K562 (cell line): ENCODE data around the gene TULP1. TPM values are rescaled to one million over a fixed set of nuclear protein-coding genes. Genes with fewer than 3 reads are reported as not detected.

Experiments
- ATAC-seq: fragments of 200-7000 bp; cut with Tn5 transposase; 3 replicates; pipeline ENCODE4 v1.9.1; 2020; ENCODE audit warnings: moderate library complexity
- BruUV-seq: library from RNA; stranded (reverse); fragments of 400-500 nt; replicated peaks from 2 replicates; lab custom pipeline; 2021; lab: Mats Ljungman, UMichigan
- CTCF ChIA-PET: fragments of 300-600 bp; formaldehyde crosslinking; extraction: SDS; loops from one replicate; lab custom pipeline; 2021; ENCODE audit warnings: low intra/inter-chr PET ratio; lab: Yijun Ruan, JAX
- POLR2A ChIA-PET: fragments of 300-600, 350-650 bp; sonication (Branson Sonifier 250); formaldehyde crosslinking; extraction: SDS; loops from one replicate; lab custom pipeline; 2021; ENCODE audit warnings: antibody characterized with exemption, inconsistent platforms; lab: Yijun Ruan, JAX
- DNase-seq, 4 experiments: peaks; one replicate each; pipeline versions ENCODE4 v3.0.0 to v3.0.0-alpha.2; 2011 to 2018; ENCODE audit warnings: low spot score in 3 of 4, mixed read lengths in 3 of 4; ENCODE audit errors: extremely low read depth in 1 of 4
- FAIRE-seq: peaks from 2 replicates; lab custom pipeline; 2011; peaks lifted over from hg19 to GRCh38; lab: Jason Lieb, UNC
- H2AFZ ChIP-seq: 2 replicates; pipeline ENCODE4 v1.6.0; 2011; ENCODE audit warnings: low read depth, low read length, control low read depth, inconsistent platforms
- H3K27ac ChIP-seq: fragments of 200-600 bp; 3 replicates; pipeline ENCODE4 v1.8.0; 2011; ENCODE audit warnings: low read depth, mild to moderate bottlenecking, control low read depth, inconsistent platforms, low read length, moderate library complexity, mixed read lengths; ENCODE audit errors: extremely low read depth
- H3K27me3 ChIP-seq, 2 experiments: fragments of 300-600 bp in 1 of 2; 2 replicates in 1 of 2; 3 replicates in 1 of 2; pipeline versions ENCODE4 v1.6.0 to v1.8.0; 2011; ENCODE audit warnings: inconsistent platforms in 2 of 2, low read length in 2 of 2, mild to moderate bottlenecking in 1 of 2, mixed read lengths in 1 of 2, moderate library complexity in 1 of 2; ENCODE audit not compliant: control insufficient read depth in 2 of 2, insufficient read depth in 2 of 2
- H3K36me3 ChIP-seq: fragments of 300-600 bp; 3 replicates; pipeline ENCODE4 v1.8.0; 2011; ENCODE audit warnings: mild to moderate bottlenecking, low read length, inconsistent platforms; ENCODE audit not compliant: control insufficient read depth, insufficient read depth
- H3K4me1 ChIP-seq, 2 experiments: fragments of 200-600 bp in 1 of 2; replicated peaks in 1 of 2; 2 replicates in 1 of 2; 3 replicates in 1 of 2; pipeline versions ENCODE4 v1.5.1 to v1.8.0; 2011; ENCODE audit warnings: inconsistent platforms in 2 of 2, low read length in 2 of 2, mild to moderate bottlenecking in 1 of 2, mixed read lengths in 1 of 2, moderate library complexity in 1 of 2; ENCODE audit not compliant: control insufficient read depth in 2 of 2, insufficient read depth in 2 of 2
- H3K4me2 ChIP-seq: 2 replicates; pipeline ENCODE4 v1.6.1; 2011; ENCODE audit warnings: low read length, control low read depth, inconsistent platforms, mixed read lengths; ENCODE audit not compliant: insufficient read depth
- H3K4me3 ChIP-seq: fragments of 200-600 bp; sonication (generic), shearing (Covaris generic); 2 replicates; pipeline ENCODE4 v1.5.1; 2016; ENCODE audit warnings: control low read depth, inconsistent platforms
- H3K79me2 ChIP-seq: fragments of 200-600 bp; 3 replicates; pipeline ENCODE4 v1.8.0; 2011; ENCODE audit warnings: low read length, inconsistent platforms; ENCODE audit not compliant: control insufficient read depth, insufficient read depth
- H3K9ac ChIP-seq, 2 experiments: 2 replicates each; pipeline versions ENCODE4 v1.6.0 to v1.6.1; 2011; ENCODE audit warnings: low read depth in 2 of 2, low read length in 2 of 2, control low read depth in 1 of 2, inconsistent platforms in 1 of 2, mild to moderate bottlenecking in 1 of 2, mixed read lengths in 1 of 2; ENCODE audit not compliant: insufficient read depth in 1 of 2
- H3K9me1 ChIP-seq: one replicate; pipeline ENCODE4 v1.6.0; 2011; ENCODE audit warnings: inconsistent platforms, mild to moderate bottlenecking, low read length, moderate library complexity; ENCODE audit not compliant: control insufficient read depth, insufficient read depth
- H3K9me3 ChIP-seq: replicated peaks from 2 replicates; pipeline ENCODE4 v1.5.1; 2011; ENCODE audit warnings: low read depth, low read length, inconsistent platforms; ENCODE audit not compliant: control insufficient read depth, insufficient read depth
- H4K20me1 ChIP-seq: replicated peaks from 2 replicates; pipeline ENCODE4 v1.6.1; 2011; ENCODE audit warnings: low read length, inconsistent platforms, mixed read lengths; ENCODE audit not compliant: control insufficient read depth, insufficient read depth
- DDX20 ChIP-seq: fragments of 450-650 bp; IDR thresholded peaks from 2 replicates; pipeline ENCODE4 v1.6.1; 2016; ENCODE audit warnings: missing genetic modification characterization, low read depth, mild to moderate bottlenecking, missing compliant biosample characterization, moderate library complexity
- KAT8 ChIP-seq: fragments of 450-650 bp; IDR thresholded peaks from 2 replicates; pipeline ENCODE4 v1.6.1; 2016; ENCODE audit warnings: low read depth, mild to moderate bottlenecking
- NCOA2 ChIP-seq, 2 experiments: fragments of 450-650 bp; IDR thresholded peaks; 2 replicates each; pipeline ENCODE4 v1.6.1; 2018; ENCODE audit warnings: mild to moderate bottlenecking in 2 of 2, moderate library complexity in 1 of 2; ENCODE audit not compliant: partially characterized antibody in 2 of 2
- NFIC ChIP-seq: fragments of 450-650 bp; IDR thresholded peaks from 2 replicates; pipeline ENCODE4 v1.6.1; 2017; ENCODE audit warnings: mild to moderate bottlenecking, inconsistent platforms
- POU5F1 ChIP-seq: fragments of 150-350 bp; IDR thresholded peaks from 2 replicates; pipeline ENCODE4 v1.6.1; 2014; ENCODE audit warnings: borderline replicate concordance, low read length, low read depth, mild to moderate bottlenecking; ENCODE audit not compliant: partially characterized antibody
- PPARD ChIP-seq: fragments of 250-450 bp; sonication (Bioruptor Pico); IDR thresholded peaks from 2 replicates; pipeline ENCODE4 v1.8.0; 2022; ENCODE audit warnings: inconsistent platforms, mild to moderate bottlenecking, moderate library complexity
- UBTF ChIP-seq, 2 experiments: IDR thresholded peaks; 2 replicates each; pipeline ENCODE4 v1.6.1; 2012; ENCODE audit warnings: improper control_type of control experiment in 2 of 2, low read depth in 2 of 2, low read length in 2 of 2, borderline replicate concordance in 1 of 2
- USF1 ChIP-seq: sonication (generic); formaldehyde crosslinking; IDR thresholded peaks from 2 replicates; pipeline ENCODE4 v1.9.0; 2022; ENCODE audit warnings: mild to moderate bottlenecking, missing genetic modification reagents
- ZBTB11 ChIP-seq, 3 experiments: fragments of 200-800 bp in 1 of 3; fragments of 250-450 bp in 1 of 3; fragments of 450-650 bp in 1 of 3; sonication (Bioruptor Pico) in 1 of 3; sonication (Bioruptor generic) in 1 of 3; formaldehyde crosslinking in 1 of 3; IDR thresholded peaks; 2 replicates each; pipeline versions ENCODE4 v1.6.1 to v1.8.0; 2016 to 2022; ENCODE audit warnings: mild to moderate bottlenecking in 2 of 3, missing genetic modification characterization in 2 of 3, missing compliant biosample characterization in 1 of 3, moderate library complexity in 1 of 3
- ZNF280A ChIP-seq: fragments of 450-650 bp; IDR thresholded peaks from 2 replicates; pipeline ENCODE4 v1.6.1; 2018; ENCODE audit warnings: mild to moderate bottlenecking, low read depth; ENCODE audit not compliant: partially characterized antibody
- ZNF778 ChIP-seq: fragments of 450-650 bp; formaldehyde crosslinking; IDR thresholded peaks from 2 replicates; pipeline ENCODE4 v1.4.0; 2020; ENCODE audit warnings: mild to moderate bottlenecking, moderate library complexity
- WGBS: fragments of 100-300 bp; shearing (Covaris generic); methylation state at CpG from one replicate; pipeline ENCODE4 v1.1.6; 2016; ENCODE audit warnings: low coverage, mixed read lengths; ENCODE audit not compliant: insufficient coverage; ENCODE audit errors: missing lambda C conversion rate; 5-methylcytosine and 5-hydroxymethylcytosine counted together
- in situ Hi-C: fragments of 300-500 bp; cut with MboI; formaldehyde crosslinking; loops from 4 replicates; pipeline ENCODE4 v1.15.0; 2018; ENCODE audit warnings: inconsistent platforms, mixed read lengths
- intact Hi-C: fragments of 100-400 bp; cut with micrococcal nuclease; formaldehyde crosslinking; loops from 2 replicates; pipeline ENCODE4 v1.14.2; 2022
- polyA plus RNA-seq, 8 experiments: library from polyadenylated mRNA; depleted of rRNA in 4 of 8; stranded (reverse) in 5 of 8; unstranded in 3 of 8; fragments of >200 nt; fragmentation: Nextera tagmentation in 2 of 8; fragmentation: Illumina TruSeq in 1 of 8; extraction: Ambion mirVana in 2 of 8; extraction: Trizol in 1 of 8; gene quantifications; 2 replicates each; pipeline versions ENCODE4 v1.2.1 to v1.2.3, GENCODE V29; 2011 to 2014; ENCODE audit warnings: inconsistent platforms in 1 of 8, missing spikeins in 1 of 8
- total RNA-seq, 7 experiments: library from RNA; depleted of rRNA in 6 of 7; stranded (reverse); fragments of >200 nt in 6 of 7; fragmentation: Illumina TruSeq in 2 of 7; extraction: Trizol in 2 of 7; gene quantifications; 2 replicates each; pipeline versions ENCODE4 v1.2.1 to v1.2.3, GENCODE V29; 2011 to 2021; ENCODE audit warnings: low replicate concordance in 1 of 7

The TULP1 gene
- total and polyA plus RNA-seq, 9 of the 15 experiments (the other 6 are each of a cell fraction or from before 2014, with no cell fraction given) = 0.06 to 0.17 (median 0.09) TPM; not detected in 6

GRCh38 chr6:35490821-35491557 is 21.7 kb downstream of the TULP1 start:
- in situ Hi-C loops = no loop called here
- H3K36me3 ChIP-seq = no peaks in the 10 kb centered on the region
- POLR2A ChIA-PET = interaction anchor here (4.2 to 5.6 kb wide), 2 partner anchors 11 to 18 kb away, joined by 34 to 52 read pairs; no protein-coding TSS in a partner anchor
- peak; percentile 15 for FAIRE-seq
- peaks cover 27% of the 10 kb centered on the region; the same call in 2 of the 3 replicates for H3K79me2 ChIP-seq
- peak overlapping the region; percentile 36 to 84; a peak in 3 of 4 replicates for H3K9ac ChIP-seq
- H2AFZ ChIP-seq = no peak overlapping the region
- peaks cover 28% of the 10 kb centered on the region; the same call in 1 of the 2 replicates for H4K20me1 ChIP-seq
- BruUV-seq = no TSS peak
- peak overlapping the region; percentile 67; the same call in 1 of the 3 replicates for H3K27ac ChIP-seq
- intact Hi-C loops = no loop called here
- H3K9me1 ChIP-seq = peaks cover 3% of the 10 kb centered on the region
- peak; percentile 5; the same call in 2 of the 3 replicates for ATAC-seq
- H3K27me3 ChIP-seq = no peaks in the 10 kb centered on the region
- no peaks in the 10 kb centered on the region for H3K9me3 ChIP-seq
- DNase-seq = no peak
- peaks cover 51 to 69% of the 10 kb centered on the region in 2 experiments for H3K4me1 ChIP-seq
- H3K4me3 ChIP-seq = no peak overlapping the region
- 44% methylated on average over 8 of the region's 8 CpGs for WGBS
- H3K4me2 ChIP-seq = no peak overlapping the region; the same call in 1 of the 2 replicates
- CTCF ChIA-PET = no interaction called here
- TF ChIP-seq USF1 (peak; percentile 43; the same call in 1 of the 2 replicates), DDX20 (tag) (no peak), KAT8 (no peak), NFIC (peak; percentile 64), ZNF778 (no peak), ZBTB11 (CRISPR knock-in tag; IDR thresholded peaks at IDR 0.05) (no peak), POU5F1 (no peak), NCOA2 (IDR thresholded peaks at IDR 0.05; ENCODE audit: partially characterized antibody in 2 of 2) (no peak), PPARD (no peak), ZNF280A (no peak), UBTF (IDR thresholded peaks at IDR 0.05; ENCODE audit: borderline replicate concordance in 1 of 2, low read depth in 2 of 2, low read length in 2 of 2) (no peak)
